HUES64 (cell line): ENCODE data around the gene ZC2HC1C.
"Not testable (repeated sequence)": the region's sequence is repeated elsewhere in the genome, so short reads cannot be mapped to it uniquely, and the experiment has no call there.

Experiments used
- H3K27ac ChIP-seq: 2 replicates; pipeline ENCODE4 v1.7.0; 2013; ENCODE audit warnings: low read depth, low read length, inconsistent platforms
- H3K27me3 ChIP-seq: 2 replicates; pipeline ENCODE4 v1.6.1; 2013; ENCODE audit warnings: mild to moderate bottlenecking, low read length; ENCODE audit not compliant: insufficient read depth
- H3K36me3 ChIP-seq: 2 replicates; pipeline ENCODE4 v1.6.1; 2013; ENCODE audit warnings: mild to moderate bottlenecking, low read length; ENCODE audit not compliant: insufficient read depth
- H3K4me1 ChIP-seq: 2 replicates; pipeline ENCODE4 v1.6.1; 2013; ENCODE audit warnings: mild to moderate bottlenecking, low read length, moderate library complexity; ENCODE audit not compliant: insufficient read depth
- H3K4me3 ChIP-seq: 2 replicates; pipeline ENCODE4 v1.5.1; 2013; ENCODE audit warnings: mild to moderate bottlenecking, low read length, moderate library complexity
- H3K9ac ChIP-seq: 2 replicates; pipeline ENCODE4 v1.6.1; 2013; ENCODE audit warnings: mild to moderate bottlenecking, low read depth, low read length
- H3K9me3 ChIP-seq: 2 replicates; pipeline ENCODE4 v1.6.1; 2013; ENCODE audit warnings: low read depth, low read length; ENCODE audit not compliant: insufficient read depth
- WGBS: fragments of 150-250, 120-280 bp; methylation state at CpG from one replicate; pipeline ENCODE4 v1.1.7; 2013; ENCODE audit warnings: missing lambda C conversion rate; 5-methylcytosine and 5-hydroxymethylcytosine counted together

Gene ZC2HC1C

GRCh38 chr14:75059642-75060041 is 9.8 kb upstream of the ZC2HC1C start:
- no peaks in the 10 kb centered on the region; the same call in 1 of the 2 replicates for H3K4me1 ChIP-seq
- H3K36me3 ChIP-seq, result peaks cover 23% of the 10 kb centered on the region; the same call in 1 of the 2 replicates
- no peaks in the 10 kb centered on the region for H3K27me3 ChIP-seq
- H3K9me3 ChIP-seq, result peaks cover 7% of the 10 kb centered on the region; the same call in 1 of the 2 replicates
- WGBS, result 95% methylated on average over 1 of the region's 2 CpGs
- no peak overlapping the region for H3K9ac ChIP-seq
- no peak overlapping the region for H3K4me3 ChIP-seq
- H3K27ac ChIP-seq, result no peak overlapping the region

- Histone ChIP-seq H3K9me3 (peaks cover 7% of the 10 kb centered on the region; the same call in 1 of the 2 replicates), H3K4me1 (no peaks in the 10 kb centered on the region; the same call in 1 of the 2 replicates), H3K27ac (no peak overlapping the region), H3K4me3 (no peak overlapping the region), H3K36me3 (peaks cover 21% of the 10 kb centered on the region; the same call in 1 of the 2 replicates), H3K27me3 (no peaks in the 10 kb centered on the region), H3K9ac (no peak overlapping the region)
- 100% methylated on average over 2 of the region's 2 CpGs for WGBS
Observed at GRCh38 chr14:75060420-75060819, 9.0 kb upstream of the ZC2HC1C start.

DNA sequence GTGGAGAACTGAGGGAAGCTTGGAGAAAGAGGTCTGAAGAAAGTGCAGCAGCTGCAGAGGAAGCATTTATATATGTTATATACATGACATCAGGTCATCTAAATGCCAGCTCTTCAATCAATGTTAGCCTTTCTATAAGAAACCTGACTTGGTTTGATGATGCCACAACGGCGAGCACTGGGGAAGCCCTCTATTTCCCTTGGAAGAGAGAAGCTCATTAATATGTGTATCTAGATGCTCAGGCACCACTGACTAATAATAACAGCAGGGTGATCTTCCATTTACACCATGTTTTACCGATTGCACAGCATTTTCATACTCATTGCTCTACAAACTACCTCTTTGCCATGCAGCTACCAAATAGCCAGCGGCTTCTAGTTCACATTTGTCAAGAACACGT is 6.4 kb upstream of the ZC2HC1C start:
- no peak overlapping the region for H3K27ac ChIP-seq
- H3K36me3 ChIP-seq, result peaks cover 21% of the 10 kb centered on the region; the same call in 1 of the 2 replicates
- no peaks in the 10 kb centered on the region; the same call in 1 of the 2 replicates for H3K4me1 ChIP-seq
- no peaks in the 10 kb centered on the region for H3K27me3 ChIP-seq
- WGBS, result 38% methylated on average over 5 of the region's 5 CpGs
- peak overlapping the region; percentile 67 for H3K9ac ChIP-seq
- H3K9me3 ChIP-seq, result peaks cover 7% of the 10 kb centered on the region; the same call in 1 of the 2 replicates
- peak overlapping the region; percentile 79 for H3K4me3 ChIP-seq

DNA sequence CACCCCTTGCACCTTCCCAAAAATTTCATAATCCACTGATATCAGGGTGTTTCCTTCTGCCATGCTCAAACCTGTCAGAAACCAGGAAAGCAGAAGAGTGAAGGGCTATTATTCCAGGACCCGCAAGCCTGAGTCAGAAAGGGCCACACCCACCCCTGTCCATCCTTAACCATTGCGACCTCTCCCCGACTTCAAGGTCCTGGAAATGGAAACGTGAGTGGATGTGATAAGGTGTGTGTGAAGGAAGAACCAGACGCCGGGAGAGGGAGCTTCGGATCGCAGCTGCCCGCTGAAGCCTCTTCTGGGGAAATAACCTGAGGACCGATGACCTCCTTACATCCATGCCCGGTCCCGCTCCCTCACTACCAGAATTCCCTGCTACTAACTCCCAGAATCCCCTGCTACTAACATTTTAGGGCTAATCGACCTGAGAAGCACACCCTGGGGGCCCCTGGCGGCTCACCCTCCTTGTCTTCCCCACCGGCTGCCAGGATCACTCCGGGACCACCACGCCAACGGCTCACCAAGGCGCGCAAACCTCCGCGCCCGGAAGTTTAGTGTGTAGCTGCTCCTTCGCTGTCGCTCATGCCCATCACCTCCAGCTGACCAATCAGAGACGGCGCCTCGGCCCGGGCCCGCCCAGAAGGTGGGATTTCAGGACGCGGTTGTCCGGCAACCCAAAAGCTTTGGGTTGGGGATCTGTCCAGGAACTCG is 5.8 kb upstream of the ZC2HC1C start, which contains the start of gene ACYP1:
ACYP1 (minus strand) TSS at position 534 of the 714 bp plus-strand sequence; CDS start at position 63, 471 bp downstream.
- H3K9me3 ChIP-seq, result peaks cover 7% of the 10 kb centered on the region; the same call in 1 of the 2 replicates
- peak within 1 kb of the TSS; percentile 7; the same call in 1 of the 2 replicates for H3K27ac ChIP-seq
- H3K36me3 ChIP-seq, result peaks cover 21% of the 10 kb centered on the region; the same call in 1 of the 2 replicates
- H3K4me1 ChIP-seq, result no peaks in the 10 kb centered on the region; the same call in 1 of the 2 replicates
- WGBS, result under 1% methylated on average over 32 of the region's 34 CpGs
- H3K9ac ChIP-seq, result peak within 1 kb of the TSS; percentile 67
- no peaks in the 10 kb centered on the region for H3K27me3 ChIP-seq
- peak within 1 kb of the TSS; percentile 79 for H3K4me3 ChIP-seq

DNA sequence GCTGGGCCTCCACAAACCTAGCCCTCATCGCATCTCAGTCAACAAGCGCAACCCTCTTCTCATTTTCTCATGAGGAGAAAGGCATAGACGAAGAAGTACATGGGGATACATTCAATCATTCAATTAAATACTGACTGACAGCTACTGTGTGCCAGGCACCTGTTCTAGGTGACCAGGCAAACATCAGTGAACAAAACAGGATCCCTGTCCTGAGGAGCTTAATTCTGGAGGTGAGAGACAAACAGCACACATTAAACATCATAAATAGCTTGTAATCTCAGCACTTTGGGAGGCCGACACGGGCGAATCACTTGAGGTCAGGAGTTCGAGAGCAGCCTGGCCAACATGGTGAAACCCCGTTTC is 5.3 kb upstream of the ZC2HC1C start:
- 61% methylated on average over 8 of the region's 8 CpGs for WGBS
- Histone ChIP-seq H3K9ac (peak overlapping the region; percentile 4; the same call in 1 of the 2 replicates), H3K4me1 (no peaks in the 10 kb centered on the region; the same call in 1 of the 2 replicates), H3K9me3 (peaks cover 7% of the 10 kb centered on the region; the same call in 1 of the 2 replicates), H3K27ac (no peak overlapping the region), H3K36me3 (peaks cover 21% of the 10 kb centered on the region; the same call in 1 of the 2 replicates), H3K4me3 (peak overlapping the region; percentile 79), H3K27me3 (no peaks in the 10 kb centered on the region)

GRCh38 chr14:75066691-75067090 is 2.8 kb upstream of the ZC2HC1C start:
- Histone ChIP-seq H3K4me3 (no peak overlapping the region), H3K27ac (no peak overlapping the region), H3K9me3 (no peaks in the 10 kb centered on the region), H3K4me1 (peaks cover 8% of the 10 kb centered on the region), H3K36me3 (no peaks in the 10 kb centered on the region), H3K9ac (no peak overlapping the region), H3K27me3 (no peaks in the 10 kb centered on the region)
- 90% methylated on average over 3 of the region's 3 CpGs for WGBS

DNA sequence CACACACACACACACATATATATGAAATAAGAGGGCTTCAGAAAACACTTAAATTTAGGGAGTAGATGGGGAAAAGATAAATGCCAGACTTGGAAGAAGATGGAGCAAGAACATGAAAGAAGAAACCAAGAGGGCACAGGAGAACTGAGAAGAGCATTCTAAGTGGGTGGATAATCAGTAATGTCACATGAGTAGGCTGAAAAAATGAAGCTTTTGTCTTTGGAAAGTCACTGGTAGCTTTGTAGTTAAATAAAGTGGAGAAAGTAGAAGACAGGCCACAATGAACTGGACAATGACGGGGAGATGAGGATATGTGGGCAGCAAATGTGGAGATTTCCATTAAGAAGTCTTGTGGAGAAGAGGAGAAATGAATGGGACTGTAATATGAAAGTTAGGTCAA is 2.2 kb upstream of the ZC2HC1C start:
- H3K4me3 ChIP-seq, result no peak overlapping the region
- H3K27ac ChIP-seq, result no peak overlapping the region
- peaks cover 8% of the 10 kb centered on the region for H3K4me1 ChIP-seq
- H3K36me3 ChIP-seq, result no peaks in the 10 kb centered on the region
- no peak overlapping the region for H3K9ac ChIP-seq
- no peaks in the 10 kb centered on the region for H3K27me3 ChIP-seq
- H3K9me3 ChIP-seq, result no peaks in the 10 kb centered on the region
- WGBS, result 91% methylated on average over 1 of the region's 1 CpG

- 84% methylated on average over 4 of the region's 4 CpGs for WGBS
- not testable (repeated sequence) for H3K9ac ChIP-seq, H3K4me1 ChIP-seq, H3K27me3 ChIP-seq, H3K36me3 ChIP-seq, H3K9me3 ChIP-seq, H3K27ac ChIP-seq
- H3K4me3 ChIP-seq, result peak overlapping the region; percentile 63
Observed at GRCh38 chr14:75067765-75068164, 1.7 kb upstream of the ZC2HC1C start.

GRCh38 chr14:75068294-75069120 is 934 bp upstream of the ZC2HC1C start:
- WGBS, result 11% methylated on average over 13 of the region's 15 CpGs
- Histone ChIP-seq H3K27ac (peak overlapping the region; percentile 92), H3K36me3 (no peaks in the 10 kb centered on the region), H3K4me1 (peaks cover 8% of the 10 kb centered on the region), H3K9me3 (no peaks in the 10 kb centered on the region), H3K4me3 (peak overlapping the region; percentile 63), H3K9ac (peak overlapping the region; percentile 90), H3K27me3 (no peaks in the 10 kb centered on the region)

- H3K27me3 ChIP-seq, result no peaks in the 10 kb centered on the region
- peak overlapping the region; percentile 63 for H3K4me3 ChIP-seq
- no peaks in the 10 kb centered on the region for H3K36me3 ChIP-seq
- H3K27ac ChIP-seq, result peak overlapping the region; percentile 55; the same call in 1 of the 2 replicates
- H3K4me1 ChIP-seq, result peaks cover 8% of the 10 kb centered on the region
- H3K9me3 ChIP-seq, result no peaks in the 10 kb centered on the region
- WGBS, result 20% methylated on average over 12 of the region's 12 CpGs
- H3K9ac ChIP-seq, result no peak overlapping the region; the same call in none of the 2 replicates
Observed at GRCh38 chr14:75069811-75070145, 337 bp downstream of the ZC2HC1C start.

DNA sequence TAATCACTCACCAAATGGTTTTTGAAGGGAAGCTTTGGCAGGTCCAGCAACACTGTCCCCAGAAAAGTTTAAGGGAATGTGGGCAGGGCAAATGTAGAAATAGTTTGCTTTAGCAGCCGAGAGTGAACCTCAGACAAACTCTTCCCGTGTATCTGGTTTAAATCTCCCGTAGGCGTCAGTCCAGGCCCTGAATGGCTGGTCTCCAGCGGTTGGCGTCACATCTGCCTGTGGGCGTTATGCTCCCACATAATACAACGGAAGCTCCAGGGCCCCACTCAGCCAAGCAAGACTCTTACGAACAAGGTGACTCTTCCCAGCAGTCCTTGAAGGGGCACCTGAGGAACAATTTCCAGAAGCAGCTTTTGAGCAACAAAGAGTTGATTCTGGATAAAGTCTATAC is 942 bp downstream of the ZC2HC1C start:
- H3K27ac ChIP-seq, result no peak overlapping the region

More for the DNA sequence above, 942 bp downstream of the ZC2HC1C start:
- no peaks in the 10 kb centered on the region for H3K27me3 ChIP-seq
- WGBS, result 93% methylated on average over 9 of the region's 9 CpGs
- no peaks in the 10 kb centered on the region for H3K36me3 ChIP-seq
- H3K9me3 ChIP-seq, result no peaks in the 10 kb centered on the region
- H3K4me3 ChIP-seq, result peak overlapping the region; percentile 63; the same call in 1 of the 2 replicates
- H3K4me1 ChIP-seq, result peaks cover 8% of the 10 kb centered on the region
- H3K9ac ChIP-seq, result no peak overlapping the region
